ENCODE measurements around the gene SYNJ1. TPM values are rescaled to one million over a fixed set of nuclear protein-coding genes. Genes with fewer than 3 reads are reported as not detected.

The SYNJ1 gene
- total and polyA plus RNA-seq, 9 of the 15 experiments (the other 6 are each of a cell fraction or from before 2014, with no cell fraction given): 2.4 to 10.6 (median 5.6) TPM

GRCh38 chr21:32595431-32595830, 132.4 kb downstream of the SYNJ1 start (continued):
- no peak for TF ChIP-seq ZC3H8 (IDR thresholded peaks at IDR 0.05)
- TF ChIP-seq, protein P1, sequence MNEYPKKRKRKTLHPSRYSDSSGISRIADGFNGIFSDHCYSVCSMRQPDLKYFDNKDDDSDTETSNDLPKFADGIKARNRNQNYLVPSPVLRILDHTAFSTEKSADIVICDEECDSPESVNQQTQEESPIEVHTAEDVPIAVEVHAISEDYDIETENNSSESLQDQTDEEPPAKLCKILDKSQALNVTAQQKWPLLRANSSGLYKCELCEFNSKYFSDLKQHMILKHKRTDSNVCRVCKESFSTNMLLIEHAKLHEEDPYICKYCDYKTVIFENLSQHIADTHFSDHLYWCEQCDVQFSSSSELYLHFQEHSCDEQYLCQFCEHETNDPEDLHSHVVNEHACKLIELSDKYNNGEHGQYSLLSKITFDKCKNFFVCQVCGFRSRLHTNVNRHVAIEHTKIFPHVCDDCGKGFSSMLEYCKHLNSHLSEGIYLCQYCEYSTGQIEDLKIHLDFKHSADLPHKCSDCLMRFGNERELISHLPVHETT (CRISPR knock-in tag; conservative IDR thresholded peaks at IDR 0.05 in 1 of 2, IDR thresholded peaks at IDR 0.05 in 1 of 2): no peak

- BruUV-seq (replicated peaks): no TSS peak
- in situ Hi-C loops (cut with MboI): no loop called here
- no peaks in the 10 kb centered on the region for H3K27me3 ChIP-seq (ENCODE audit: control insufficient read depth in 2 of 2, insufficient read depth in 2 of 2, low read length in 2 of 2)
- no peak overlapping the region for H3K9ac ChIP-seq (ENCODE audit: insufficient read depth in 1 of 2, low read depth in 2 of 2, low read length in 2 of 2)
- H3K36me3 ChIP-seq (ENCODE audit: control insufficient read depth, insufficient read depth, low read length): 0 out of 3 replicates have a peak, but pooled peaks cover under 1% of the 10 kb centered on the region
- no peaks in the 10 kb centered on the region for H3K4me1 ChIP-seq (replicated peaks in 1 of 2; ENCODE audit: control insufficient read depth in 2 of 2, insufficient read depth in 2 of 2, low read length in 2 of 2)
- no peak overlapping the region for H3K27ac ChIP-seq (ENCODE audit: extremely low read depth, low read depth, low read length)
- POLR2A ChIA-PET: interaction anchor here (0.6 to 1.1 kb wide), 2 partner anchors 87 to 339 kb away, joined by 3 read pairs; no protein-coding TSS in a partner anchor
- no peaks in the 10 kb centered on the region for H3K9me3 ChIP-seq (replicated peaks; ENCODE audit: control insufficient read depth, insufficient read depth, low read depth, low read length)
- FAIRE-seq (no peak), DNase-seq (ENCODE audit: extremely low read depth in 1 of 4, low spot score in 3 of 4) (no peak), ATAC-seq (no peak)
- no peaks in the 10 kb centered on the region for H3K9me1 ChIP-seq (ENCODE audit: control insufficient read depth, insufficient read depth, low read length)
- H4K20me1 ChIP-seq (replicated peaks; ENCODE audit: control insufficient read depth, insufficient read depth, low read length): no peaks in the 10 kb centered on the region
- H3K4me2 ChIP-seq (ENCODE audit: insufficient read depth, low read length): no peak overlapping the region
- 60% methylated on average over 3 of the region's 8 CpGs for WGBS (ENCODE audit: insufficient coverage, low coverage, missing lambda C conversion rate)
- intact Hi-C loops (cut with micrococcal nuclease): no loop called here
- no peak overlapping the region for H3K4me3 ChIP-seq
- H2AFZ ChIP-seq (ENCODE audit: low read depth, low read length): no peak overlapping the region
- no peak for TF ChIP-seq YBX1 (IDR thresholded peaks at IDR 0.05)
- TF ChIP-seq LARP7 (IDR thresholded peaks at IDR 0.05): no peak
- no peak for TF ChIP-seq FOXM1 (IDR thresholded peaks at IDR 0.05; ENCODE audit: low read depth)
- TF ChIP-seq FOXM1 (CRISPR knock-in tag; IDR thresholded peaks at IDR 0.05; ENCODE audit: low read depth): no peak
- no peak for TF ChIP-seq CBFB (CRISPR knock-in tag; IDR thresholded peaks at IDR 0.05)
- no peak for TF ChIP-seq SMAD3 (CRISPR knock-in tag; conservative IDR thresholded peaks at IDR 0.05)
- TF ChIP-seq NELFE (IDR thresholded peaks at IDR 0.05; ENCODE audit: insufficient read depth, insufficient read length): no peak
- TF ChIP-seq TEAD1 (CRISPR knock-in tag; IDR thresholded peaks at IDR 0.05): no peak
- TF ChIP-seq ELK1 (CRISPR knock-in tag; IDR thresholded peaks at IDR 0.05): no peak
- TF ChIP-seq LEF1 (IDR thresholded peaks at IDR 0.05): no peak
- no peak for TF ChIP-seq MCM3 (IDR thresholded peaks at IDR 0.05)
- no peak for TF ChIP-seq MTF1 (CRISPR knock-in tag; IDR thresholded peaks at IDR 0.05; ENCODE audit: borderline replicate concordance)
- no peaks in the 10 kb centered on the region for H3K79me2 ChIP-seq (ENCODE audit: control insufficient read depth, insufficient read depth, low read length)
- CTCF ChIA-PET (ENCODE audit: low intra/inter-chr PET ratio): no interaction called here
Measured at GRCh38 chr21:32593690-32594089, 134.1 kb downstream of the SYNJ1 start.

All from K562 (cell line).